HepG2 (cell line): Measurements from ENCODE around the gene ATP2A3. TPM values are rescaled to one million over a fixed set of nuclear protein-coding genes. Genes with fewer than 3 reads are reported as not detected.

Experiments used
- ATAC-seq: fragments of 200-7000 bp; cut with Tn5 transposase; 3 replicates; pipeline ENCODE4 v1.9.1; 2020; ENCODE audit warnings: mild to moderate bottlenecking, moderate library complexity
- BruUV-seq: library from RNA; stranded (reverse); fragments of 400-500 nt; replicated peaks from 2 replicates; lab custom pipeline; 2021; lab: Mats Ljungman, UMichigan
- CTCF ChIA-PET: fragments of 300-600 bp; formaldehyde crosslinking; extraction: SDS; loops from one replicate; lab custom pipeline; 2021; ENCODE audit warnings: low total read pairs, inconsistent platforms, low intra/inter-chr PET ratio; lab: Yijun Ruan, JAX
- POLR2A ChIA-PET: fragments of 350-600 bp; sonication (Branson Sonifier 250); formaldehyde crosslinking; loops from one replicate; lab custom pipeline; 2020; ENCODE audit warnings: antibody characterized with exemption, inconsistent platforms; lab: Yijun Ruan, JAX
- DNase-seq: peaks from one replicate; pipeline ENCODE4 v3.0.0-alpha.2; 2015; ENCODE audit warnings: low spot score
- FAIRE-seq: peaks from 3 replicates; lab custom pipeline; 2011; peaks lifted over from hg19 to GRCh38; lab: Jason Lieb, UNC
- H2AFZ ChIP-seq: one replicate; pipeline ENCODE4 v1.6.1; 2011; ENCODE audit warnings: low read length, inconsistent platforms
- H3K27ac ChIP-seq: fragments of 300-600 bp; 3 replicates; pipeline ENCODE4 v1.8.0; 2011; ENCODE audit warnings: mixed run types, mild to moderate bottlenecking, mixed read lengths, low read length, inconsistent platforms; ENCODE audit not compliant: insufficient read depth; ENCODE audit errors: extremely low read length
- H3K27me3 ChIP-seq, 2 experiments: fragments of 200-600 bp in 1 of 2; 2 replicates in 1 of 2; 3 replicates in 1 of 2; pipeline versions ENCODE4 v1.6.0 to v1.8.0; 2011; ENCODE audit warnings: low read length in 2 of 2, mild to moderate bottlenecking in 2 of 2, moderate library complexity in 2 of 2, inconsistent platforms in 1 of 2; ENCODE audit not compliant: insufficient read depth in 2 of 2, control insufficient read depth in 1 of 2
- H3K36me3 ChIP-seq, 2 experiments: fragments of 200-600 bp in 1 of 2; replicated peaks in 1 of 2; 2 replicates in 1 of 2; 3 replicates in 1 of 2; pipeline versions ENCODE4 v1.5.1 to v1.8.0; 2011; ENCODE audit warnings: low read length in 2 of 2, inconsistent platforms in 1 of 2; ENCODE audit not compliant: insufficient read depth in 2 of 2, control insufficient read depth in 1 of 2
- H3K4me1 ChIP-seq: 2 replicates; pipeline ENCODE4 v1.5.1; 2012; ENCODE audit warnings: low read length, inconsistent platforms; ENCODE audit not compliant: insufficient read depth
- H3K4me2 ChIP-seq: 2 replicates; pipeline ENCODE4 v1.6.0; 2011; ENCODE audit warnings: low read depth, low read length, inconsistent platforms
- H3K4me3 ChIP-seq, 3 experiments: fragments of 200-600 bp in 1 of 3; sonication (generic), shearing (Covaris generic) in 1 of 3; replicated peaks in 1 of 3; 2 replicates each; pipeline ENCODE4 v1.5.1; 2011 to 2016; ENCODE audit warnings: low read length in 3 of 3, inconsistent platforms in 2 of 3, low read depth in 2 of 3, mild to moderate bottlenecking in 2 of 3, control low read depth in 1 of 3, mixed read lengths in 1 of 3; ENCODE audit not compliant: insufficient read depth in 1 of 3
- H3K79me2 ChIP-seq: one replicate; pipeline ENCODE4 v1.6.1; 2011; ENCODE audit warnings: low read length, inconsistent platforms; ENCODE audit not compliant: insufficient read depth
- H3K9ac ChIP-seq: 2 replicates; pipeline ENCODE4 v1.6.0; 2011; ENCODE audit warnings: mild to moderate bottlenecking, low read depth, low read length, inconsistent platforms; ENCODE audit not compliant: insufficient read depth
- H3K9me3 ChIP-seq: 2 replicates; pipeline ENCODE4 v1.5.1; 2012; ENCODE audit warnings: mild to moderate bottlenecking, low read length
- H4K20me1 ChIP-seq: 2 replicates; pipeline ENCODE4 v1.6.0; 2011; ENCODE audit warnings: inconsistent platforms, mild to moderate bottlenecking, low read length, moderate library complexity; ENCODE audit not compliant: insufficient read depth
- ATF7 ChIP-seq, 2 experiments: fragments of 450-650 bp in 1 of 2; sonication (generic) in 1 of 2; formaldehyde crosslinking in 1 of 2; IDR thresholded peaks; 2 replicates each; pipeline versions ENCODE4 v1.4.0 to v1.6.1; 2016 to 2020; ENCODE audit warnings: antibody characterized with exemption in 1 of 2, mild to moderate bottlenecking in 1 of 2, missing genetic modification reagents in 1 of 2
- FIP1L1 ChIP-seq: fragments of 200-400 bp; formaldehyde crosslinking; IDR thresholded peaks from 2 replicates; pipeline ENCODE4 v1.6.1; 2018; ENCODE audit warnings: low read depth, mild to moderate bottlenecking, low read length, moderate library complexity, borderline replicate concordance; ENCODE audit not compliant: insufficient read depth
- FOXM1 ChIP-seq: sonication (generic); formaldehyde crosslinking; IDR thresholded peaks from 2 replicates; pipeline ENCODE4 v1.5.0; 2020; ENCODE audit warnings: missing genetic modification reagents
- KDM4B ChIP-seq: sonication (generic); formaldehyde crosslinking; IDR thresholded peaks from 2 replicates; pipeline ENCODE4 v1.4.0; 2020; ENCODE audit warnings: missing genetic modification reagents
- SRSF1 ChIP-seq: fragments of 200-400 bp; formaldehyde crosslinking; optimal IDR thresholded peaks from 2 replicates; pipeline ENCODE3; 2017; ENCODE audit warnings: mild to moderate bottlenecking, low read depth, low read length, moderate library complexity
- TFAP4 ChIP-seq: sonication (generic); IDR thresholded peaks from 2 replicates; pipeline ENCODE4 v1.6.1; 2016; ENCODE audit warnings: low read depth, borderline replicate concordance
- THAP7 ChIP-seq: sonication (generic); formaldehyde crosslinking; IDR thresholded peaks from 2 replicates; pipeline ENCODE4 v1.8.1; 2023; ENCODE audit warnings: mild to moderate bottlenecking, missing genetic modification reagents
- ZNF17 ChIP-seq: sonication (generic); formaldehyde crosslinking; IDR thresholded peaks from 2 replicates; pipeline ENCODE4 v1.5.0; 2020; ENCODE audit warnings: mild to moderate bottlenecking, missing genetic modification reagents
- ZNF333 ChIP-seq: sonication (generic); formaldehyde crosslinking; IDR thresholded peaks from 2 replicates; pipeline ENCODE4 v1.4.0; 2020; ENCODE audit warnings: mild to moderate bottlenecking, missing genetic modification reagents, borderline replicate concordance
- ZNF367 ChIP-seq: sonication (generic); formaldehyde crosslinking; IDR thresholded peaks from 2 replicates; pipeline ENCODE4 v1.4.0; 2020; ENCODE audit warnings: missing genetic modification reagents, borderline replicate concordance
- ZNF556 ChIP-seq: sonication (generic); formaldehyde crosslinking; IDR thresholded peaks from 2 replicates; pipeline ENCODE4 v1.4.0; 2020; ENCODE audit warnings: mild to moderate bottlenecking, missing genetic modification reagents, borderline replicate concordance
- ZNF576 ChIP-seq: sonication (generic); formaldehyde crosslinking; IDR thresholded peaks from 2 replicates; pipeline ENCODE4 v1.4.0; 2020; ENCODE audit warnings: mild to moderate bottlenecking, missing genetic modification reagents
- in situ Hi-C: cut with HindIII; loops from 2 replicates; pipeline ENCODE4 v1.10.0; 2017; ENCODE audit warnings: low pct_unique_long_range_greater_than_20kb; ENCODE audit not compliant: extremely low pct_ligation_motif_present
- intact Hi-C: fragments of 100-400 bp; cut with micrococcal nuclease; formaldehyde crosslinking; loops from one replicate; pipeline ENCODE4 v1.10.0; 2022; ENCODE audit not compliant: unreplicated experiment
- polyA plus RNA-seq, 8 experiments: library from polyadenylated mRNA; depleted of rRNA in 3 of 8; stranded (reverse) in 7 of 8; unstranded in 1 of 8; fragments of >200 nt; fragmentation: Illumina TruSeq in 4 of 8; extraction: Trizol in 4 of 8; gene quantifications; 2 replicates each; pipeline versions ENCODE4 v1.2.1 to v1.2.3, GENCODE V29; 2011 to 2016; ENCODE audit warnings: low read depth in 4 of 8, missing spikeins in 1 of 8, mixed read lengths in 1 of 8; ENCODE audit not compliant: insufficient read depth in 1 of 8
- total RNA-seq, 5 experiments: library from RNA; depleted of rRNA; stranded (reverse); fragments of >200 nt; fragmentation: Illumina TruSeq; extraction: Trizol; gene quantifications; 2 replicates each; pipeline ENCODE4 v1.2.3, GENCODE V29; 2016; ENCODE audit warnings: low read depth in 1 of 5

The ATP2A3 gene
- total and polyA plus RNA-seq, 2 of the 13 experiments (the other 11 are each of a cell fraction or from before 2014, with no cell fraction given), result 0.07 TPM; not detected in 1

- H3K79me2 ChIP-seq, result no peaks in the 10 kb centered on the region
- FAIRE-seq, result no peak
- H3K9ac ChIP-seq, result no peak overlapping the region
Observed at GRCh38 chr17:3962965-3963236, 1.3 kb downstream of the ATP2A3 start.

More at GRCh38 chr17:3962965-3963236, 1.3 kb downstream of the ATP2A3 start:
- no peak overlapping the region for H3K4me2 ChIP-seq
- H3K27me3 ChIP-seq, result peaks cover 4 to 66% of the 10 kb centered on the region in 2 experiments
- TF ChIP-seq THAP7 (no peak), FOXM1 (CRISPR knock-in tag) (no peak), FIP1L1 (no peak), ZNF556 (CRISPR knock-in tag) (no peak), ZNF333 (no peak), KDM4B (CRISPR knock-in tag) (no peak), ZNF367 (CRISPR knock-in tag) (no peak), ATF7 (IDR thresholded peaks at IDR 0.05) (no peak), ATF7 (CRISPR knock-in tag; IDR thresholded peaks at IDR 0.05) (no peak), SRSF1 (no peak), ZNF17 (CRISPR knock-in tag) (no peak), ZNF576 (CRISPR knock-in tag) (no peak), TFAP4 (no peak)
- H3K27ac ChIP-seq, result no peak overlapping the region
- BruUV-seq, result no TSS peak
- DNase-seq (no peak), ATAC-seq (no peak)
- H2AFZ ChIP-seq, result no peak overlapping the region
- ChIA-PET POLR2A (no interaction called here), CTCF (no interaction called here)
- intact Hi-C loops (no loop called here), in situ Hi-C loops (no loop called here)
- no peaks in the 10 kb centered on the region for H3K36me3 ChIP-seq
- no peak overlapping the region for H3K4me3 ChIP-seq
- H4K20me1 ChIP-seq, result no peaks in the 10 kb centered on the region
- peaks cover 47% of the 10 kb centered on the region for H3K4me1 ChIP-seq
- H3K9me3 ChIP-seq, result no peaks in the 10 kb centered on the region
